ENCODE data around the gene C9orf43. TPM values are rescaled to one million over a fixed set of nuclear protein-coding genes. Genes with fewer than 3 reads are reported as not detected.

The C9orf43 gene
- total and polyA plus RNA-seq, 2 experiments from 2014 or later, result 0.63 to 1.1 TPM

GRCh38 chr9:113393281-113393680 is 17.3 kb upstream of the C9orf43 start:
- TF ChIP-seq NANOG (IDR thresholded peaks at IDR 0.05; ENCODE audit: borderline replicate concordance) (no peak), ETS1 (IDR thresholded peaks at IDR 0.05) (no peak), ZNF331 (CRISPR knock-in tag; IDR thresholded peaks at IDR 0.05; ENCODE audit: low read depth) (no peak), JUNB (IDR thresholded peaks at IDR 0.05; ENCODE audit: unreplicated experiment) (no peak), EZH2phosphoT487 (IDR thresholded peaks at IDR 0.05; ENCODE audit: unreplicated experiment) (no peak), CREB1 (CRISPR knock-in tag; IDR thresholded peaks at IDR 0.05; ENCODE audit: low read depth) (no peak), ZNF114 (CRISPR knock-in tag; IDR thresholded peaks at IDR 0.05) (no peak), EZH2 (IDR thresholded peaks at IDR 0.05; ENCODE audit: low read depth, unreplicated experiment) (no peak), STAT1 (IDR thresholded peaks at IDR 0.05; ENCODE audit: unreplicated experiment) (no peak)
- TF ChIP-seq, protein P1, sequence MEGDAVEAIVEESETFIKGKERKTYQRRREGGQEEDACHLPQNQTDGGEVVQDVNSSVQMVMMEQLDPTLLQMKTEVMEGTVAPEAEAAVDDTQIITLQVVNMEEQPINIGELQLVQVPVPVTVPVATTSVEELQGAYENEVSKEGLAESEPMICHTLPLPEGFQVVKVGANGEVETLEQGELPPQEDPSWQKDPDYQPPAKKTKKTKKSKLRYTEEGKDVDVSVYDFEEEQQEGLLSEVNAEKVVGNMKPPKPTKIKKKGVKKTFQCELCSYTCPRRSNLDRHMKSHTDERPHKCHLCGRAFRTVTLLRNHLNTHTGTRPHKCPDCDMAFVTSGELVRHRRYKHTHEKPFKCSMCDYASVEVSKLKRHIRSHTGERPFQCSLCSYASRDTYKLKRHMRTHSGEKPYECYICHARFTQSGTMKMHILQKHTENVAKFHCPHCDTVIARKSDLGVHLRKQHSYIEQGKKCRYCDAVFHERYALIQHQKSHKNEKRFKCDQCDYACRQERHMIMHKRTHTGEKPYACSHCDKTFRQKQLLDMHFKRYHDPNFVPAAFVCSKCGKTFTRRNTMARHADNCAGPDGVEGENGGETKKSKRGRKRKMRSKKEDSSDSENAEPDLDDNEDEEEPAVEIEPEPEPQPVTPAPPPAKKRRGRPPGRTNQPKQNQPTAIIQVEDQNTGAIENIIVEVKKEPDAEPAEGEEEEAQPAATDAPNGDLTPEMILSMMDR (conservative IDR thresholded peaks at IDR 0.05; ENCODE audit: low read depth in 2 of 2), result no peak
- TF ChIP-seq, protein P2, sequence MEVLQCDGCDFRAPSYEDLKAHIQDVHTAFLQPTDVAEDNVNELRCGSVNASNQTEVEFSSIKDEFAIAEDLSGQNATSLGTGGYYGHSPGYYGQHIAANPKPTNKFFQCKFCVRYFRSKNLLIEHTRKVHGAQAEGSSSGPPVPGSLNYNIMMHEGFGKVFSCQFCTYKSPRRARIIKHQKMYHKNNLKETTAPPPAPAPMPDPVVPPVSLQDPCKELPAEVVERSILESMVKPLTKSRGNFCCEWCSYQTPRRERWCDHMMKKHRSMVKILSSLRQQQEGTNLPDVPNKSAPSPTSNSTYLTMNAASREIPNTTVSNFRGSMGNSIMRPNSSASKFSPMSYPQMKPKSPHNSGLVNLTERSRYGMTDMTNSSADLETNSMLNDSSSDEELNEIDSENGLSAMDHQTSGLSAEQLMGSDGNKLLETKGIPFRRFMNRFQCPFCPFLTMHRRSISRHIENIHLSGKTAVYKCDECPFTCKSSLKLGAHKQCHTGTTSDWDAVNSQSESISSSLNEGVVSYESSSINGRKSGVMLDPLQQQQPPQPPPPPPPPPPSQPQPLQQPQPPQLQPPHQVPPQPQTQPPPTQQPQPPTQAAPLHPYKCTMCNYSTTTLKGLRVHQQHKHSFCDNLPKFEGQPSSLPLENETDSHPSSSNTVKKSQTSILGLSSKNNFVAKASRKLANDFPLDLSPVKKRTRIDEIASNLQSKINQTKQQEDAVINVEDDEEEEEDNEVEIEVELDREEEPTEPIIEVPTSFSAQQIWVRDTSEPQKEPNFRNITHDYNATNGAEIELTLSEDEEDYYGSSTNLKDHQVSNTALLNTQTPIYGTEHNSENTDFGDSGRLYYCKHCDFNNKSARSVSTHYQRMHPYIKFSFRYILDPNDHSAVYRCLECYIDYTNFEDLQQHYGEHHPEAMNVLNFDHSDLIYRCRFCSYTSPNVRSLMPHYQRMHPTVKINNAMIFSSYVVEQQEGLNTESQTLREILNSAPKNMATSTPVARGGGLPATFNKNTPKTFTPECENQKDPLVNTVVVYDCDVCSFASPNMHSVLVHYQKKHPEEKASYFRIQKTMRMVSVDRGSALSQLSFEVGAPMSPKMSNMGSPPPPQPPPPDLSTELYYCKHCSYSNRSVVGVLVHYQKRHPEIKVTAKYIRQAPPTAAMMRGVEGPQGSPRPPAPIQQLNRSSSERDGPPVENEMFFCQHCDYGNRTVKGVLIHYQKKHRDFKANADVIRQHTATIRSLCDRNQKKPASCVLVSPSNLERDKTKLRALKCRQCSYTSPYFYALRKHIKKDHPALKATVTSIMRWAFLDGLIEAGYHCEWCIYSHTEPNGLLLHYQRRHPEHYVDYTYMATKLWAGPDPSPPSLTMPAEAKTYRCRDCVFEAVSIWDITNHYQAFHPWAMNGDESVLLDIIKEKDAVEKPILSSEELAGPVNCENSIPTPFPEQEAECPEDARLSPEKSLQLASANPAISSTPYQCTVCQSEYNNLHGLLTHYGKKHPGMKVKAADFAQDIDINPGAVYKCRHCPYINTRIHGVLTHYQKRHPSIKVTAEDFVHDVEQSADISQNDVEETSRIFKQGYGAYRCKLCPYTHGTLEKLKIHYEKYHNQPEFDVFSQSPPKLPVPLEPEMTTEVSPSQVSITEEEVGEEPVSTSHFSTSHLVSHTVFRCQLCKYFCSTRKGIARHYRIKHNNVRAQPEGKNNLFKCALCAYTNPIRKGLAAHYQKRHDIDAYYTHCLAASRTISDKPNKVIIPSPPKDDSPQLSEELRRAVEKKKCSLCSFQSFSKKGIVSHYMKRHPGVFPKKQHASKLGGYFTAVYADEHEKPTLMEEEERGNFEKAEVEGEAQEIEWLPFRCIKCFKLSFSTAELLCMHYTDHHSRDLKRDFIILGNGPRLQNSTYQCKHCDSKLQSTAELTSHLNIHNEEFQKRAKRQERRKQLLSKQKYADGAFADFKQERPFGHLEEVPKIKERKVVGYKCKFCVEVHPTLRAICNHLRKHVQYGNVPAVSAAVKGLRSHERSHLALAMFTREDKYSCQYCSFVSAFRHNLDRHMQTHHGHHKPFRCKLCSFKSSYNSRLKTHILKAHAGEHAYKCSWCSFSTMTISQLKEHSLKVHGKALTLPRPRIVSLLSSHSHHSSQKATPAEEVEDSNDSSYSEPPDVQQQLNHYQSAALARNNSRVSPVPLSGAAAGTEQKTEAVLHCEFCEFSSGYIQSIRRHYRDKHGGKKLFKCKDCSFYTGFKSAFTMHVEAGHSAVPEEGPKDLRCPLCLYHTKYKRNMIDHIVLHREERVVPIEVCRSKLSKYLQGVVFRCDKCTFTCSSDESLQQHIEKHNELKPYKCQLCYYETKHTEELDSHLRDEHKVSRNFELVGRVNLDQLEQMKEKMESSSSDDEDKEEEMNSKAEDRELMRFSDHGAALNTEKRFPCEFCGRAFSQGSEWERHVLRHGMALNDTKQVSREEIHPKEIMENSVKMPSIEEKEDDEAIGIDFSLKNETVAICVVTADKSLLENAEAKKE (CRISPR knock-in tag; IDR thresholded peaks at IDR 0.05), result no peak
- no peak for ATAC-seq
- H3K36me3 ChIP-seq (ENCODE audit: insufficient read depth), result no peaks in the 10 kb centered on the region
- Mint-ChIP-seq H3K9me3 (no peaks in the 10 kb centered on the region), H3K27ac (no peak overlapping the region), H3K4me3 (no peak overlapping the region), H3K27me3 (ENCODE audit: insufficient read depth, low read depth, poor library complexity) (peaks cover 7% of the 10 kb centered on the region), H3K4me1 (no peaks in the 10 kb centered on the region), H3K36me3 (ENCODE audit: low read depth) (peaks cover 9% of the 10 kb centered on the region; the same call in 2 of the 3 replicates)
- no peaks in the 10 kb centered on the region for H3K9me2 ChIP-seq (ENCODE audit: insufficient read depth)
- H3K4me2 ChIP-seq, result no peak overlapping the region
- no peak overlapping the region for H3K27ac ChIP-seq (ENCODE audit: low read depth)
- DNase-seq (ENCODE audit: low spot score), result no peak
- H3K79me2 ChIP-seq (replicated peaks; ENCODE audit: insufficient read depth), result no peaks in the 10 kb centered on the region
- H3K4me3 ChIP-seq, result no peak overlapping the region
- H2AFZ ChIP-seq, result no peak overlapping the region
- H3K27me3 ChIP-seq (ENCODE audit: insufficient read depth), result no peaks in the 10 kb centered on the region
- no peaks in the 10 kb centered on the region for H3F3A ChIP-seq (replicated peaks; ENCODE audit: low read depth)
- H4K20me1 ChIP-seq (replicated peaks; ENCODE audit: insufficient read depth), result 0 out of 2 replicates have a peak, but pooled peaks cover 2% of the 10 kb centered on the region
- no peaks in the 10 kb centered on the region for H3K4me1 ChIP-seq (ENCODE audit: insufficient read depth)
